OCI-M1 (cell line): ENCODE results near the gene APP.
"Not testable (repeated sequence)": the region's sequence is repeated elsewhere in the genome, so short reads cannot be mapped to it uniquely, and the experiment has no call there.

Experiments
- DNase-seq: peaks from one replicate; lab custom pipeline; 2025; lab: John Stamatoyannopoulos, UW

APP gene

GRCh38 chr21:25936776-25937175 lies 233.8 kb downstream of the APP start:
- DNase-seq = no peak

GRCh38 chr21:25934771-25935224 lies 235.8 kb downstream of the APP start:
- no peak for DNase-seq

- DNase-seq = no peak
Measured at GRCh38 chr21:25934130-25934529, 236.4 kb downstream of the APP start.

GRCh38 chr21:25931765-25932164 lies 238.8 kb downstream of the APP start:
- no peak for DNase-seq

- no peak for DNase-seq
Measured at GRCh38 chr21:25929856-25930520, 240.6 kb downstream of the APP start.

GRCh38 chr21:25927195-25927880 lies 243.2 kb downstream of the APP start:
- no peak for DNase-seq

GRCh38 chr21:25925936-25926335 lies 244.6 kb downstream of the APP start:
- DNase-seq = peak; percentile 36

- no peak for DNase-seq
Measured at GRCh38 chr21:25925064-25925800, 245.3 kb downstream of the APP start.

GRCh38 chr21:25918152-25918551 lies 252.4 kb downstream of the APP start:
- DNase-seq = not testable (repeated sequence)

- DNase-seq = no peak
Measured at GRCh38 chr21:25916226-25916625, 254.3 kb downstream of the APP start.

GRCh38 chr21:25913479-25913878 lies 257.1 kb downstream of the APP start:
- no peak for DNase-seq

- DNase-seq = no peak
Measured at GRCh38 chr21:25912402-25912746, 258.2 kb downstream of the APP start.

- no peak for DNase-seq
Measured at GRCh38 chr21:25911730-25912401, 258.7 kb downstream of the APP start.

- no peak for DNase-seq
Measured at GRCh38 chr21:25910809-25911208, 259.8 kb downstream of the APP start.

- DNase-seq = no peak
Measured at GRCh38 chr21:25909341-25909740, 261.2 kb downstream of the APP start.

- DNase-seq = no peak
Measured at GRCh38 chr21:25908495-25908894, 262.1 kb downstream of the APP start.

GRCh38 chr21:25907573-25908275 lies 262.8 kb downstream of the APP start:
- DNase-seq = no peak

- no peak for DNase-seq
Measured at GRCh38 chr21:25906587-25906986, 264.0 kb downstream of the APP start.

- DNase-seq = no peak
Measured at GRCh38 chr21:25905126-25905525, 265.4 kb downstream of the APP start.

GRCh38 chr21:25904044-25904695 lies 266.4 kb downstream of the APP start:
- no peak for DNase-seq

- peak; percentile 32 for DNase-seq
Measured at GRCh38 chr21:25903607-25904006, 267.0 kb downstream of the APP start.
